ENCODE data around the gene C20orf173. TPM values are rescaled to one million over a fixed set of nuclear protein-coding genes. Genes with fewer than 3 reads are reported as not detected.

Gene C20orf173
- total RNA-seq, 1 donor from 2014 or later = not detected

DNA sequence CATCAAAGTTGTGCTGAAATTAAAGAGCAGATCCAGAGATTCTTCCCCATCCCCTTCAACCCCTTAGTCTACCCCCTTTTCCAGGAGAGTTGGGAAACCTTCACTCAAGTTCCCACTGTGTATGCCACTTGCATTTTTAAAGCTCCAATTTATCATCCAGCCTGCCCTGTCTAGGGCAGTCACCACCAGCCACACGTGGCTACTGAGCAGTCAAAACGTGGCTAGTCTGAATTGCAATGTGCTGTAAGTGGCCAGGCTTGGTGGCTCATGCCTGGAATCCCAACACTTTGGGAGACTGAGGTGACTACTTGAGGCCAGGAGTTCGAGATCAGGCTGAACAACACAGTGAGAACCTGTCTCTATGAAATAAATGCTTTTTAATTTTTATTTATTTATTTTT, 47.4 kb upstream of the C20orf173 start:
- no peaks in the 10 kb centered on the region for H4K20me1 ChIP-seq (ENCODE audit: insufficient read depth, low read length)
- TF ChIP-seq EZH2 (IDR thresholded peaks at IDR 0.05; ENCODE audit: insufficient read depth, low read length) = no peak
- TF ChIP-seq, protein P1, sequence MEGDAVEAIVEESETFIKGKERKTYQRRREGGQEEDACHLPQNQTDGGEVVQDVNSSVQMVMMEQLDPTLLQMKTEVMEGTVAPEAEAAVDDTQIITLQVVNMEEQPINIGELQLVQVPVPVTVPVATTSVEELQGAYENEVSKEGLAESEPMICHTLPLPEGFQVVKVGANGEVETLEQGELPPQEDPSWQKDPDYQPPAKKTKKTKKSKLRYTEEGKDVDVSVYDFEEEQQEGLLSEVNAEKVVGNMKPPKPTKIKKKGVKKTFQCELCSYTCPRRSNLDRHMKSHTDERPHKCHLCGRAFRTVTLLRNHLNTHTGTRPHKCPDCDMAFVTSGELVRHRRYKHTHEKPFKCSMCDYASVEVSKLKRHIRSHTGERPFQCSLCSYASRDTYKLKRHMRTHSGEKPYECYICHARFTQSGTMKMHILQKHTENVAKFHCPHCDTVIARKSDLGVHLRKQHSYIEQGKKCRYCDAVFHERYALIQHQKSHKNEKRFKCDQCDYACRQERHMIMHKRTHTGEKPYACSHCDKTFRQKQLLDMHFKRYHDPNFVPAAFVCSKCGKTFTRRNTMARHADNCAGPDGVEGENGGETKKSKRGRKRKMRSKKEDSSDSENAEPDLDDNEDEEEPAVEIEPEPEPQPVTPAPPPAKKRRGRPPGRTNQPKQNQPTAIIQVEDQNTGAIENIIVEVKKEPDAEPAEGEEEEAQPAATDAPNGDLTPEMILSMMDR (IDR thresholded peaks at IDR 0.05; ENCODE audit: insufficient read depth, low read depth, low read length) = no peak
- H3K9me3 ChIP-seq (ENCODE audit: insufficient read depth, low read depth, low read length) = peaks cover 4% of the 10 kb centered on the region
- no peaks in the 10 kb centered on the region for H3K4me1 ChIP-seq (ENCODE audit: insufficient read depth, low read length)
- H2AFZ ChIP-seq (ENCODE audit: low read depth, low read length) = no peak overlapping the region
- peaks cover 7% of the 10 kb centered on the region for H3K36me3 Mint-ChIP-seq (ENCODE audit: low read depth, unreplicated experiment)
- no peak overlapping the region for H3K4me3 ChIP-seq (ENCODE audit: insufficient read depth, low read depth, low read length)
- no peaks in the 10 kb centered on the region for H3K4me1 Mint-ChIP-seq (ENCODE audit: low read depth, unreplicated experiment)
- H3K9me3 Mint-ChIP-seq (ENCODE audit: unreplicated experiment) = peaks cover 9% of the 10 kb centered on the region
- H3K27ac Mint-ChIP-seq (ENCODE audit: unreplicated experiment) = no peak overlapping the region
- DNase-seq (ENCODE audit: low read depth) = no peak
- H3K4me2 ChIP-seq (ENCODE audit: low read length) = no peak overlapping the region
- peaks cover 15% of the 10 kb centered on the region for H3K27me3 Mint-ChIP-seq (ENCODE audit: low read depth, unreplicated experiment)
- H3K9ac ChIP-seq (ENCODE audit: low read length) = no peak overlapping the region
- peaks cover 5% of the 10 kb centered on the region for H3K27me3 ChIP-seq (ENCODE audit: insufficient read depth, low read length)
- no peaks in the 10 kb centered on the region for H3K79me2 ChIP-seq (ENCODE audit: insufficient read depth, low read length)
- H3K36me3 ChIP-seq (ENCODE audit: insufficient read depth, low read length) = no peaks in the 10 kb centered on the region
- no peak overlapping the region for H3K27ac ChIP-seq (ENCODE audit: low read depth, low read length)
- no peak for FAIRE-seq
- H3K4me3 Mint-ChIP-seq (ENCODE audit: unreplicated experiment) = no peak overlapping the region

DNA sequence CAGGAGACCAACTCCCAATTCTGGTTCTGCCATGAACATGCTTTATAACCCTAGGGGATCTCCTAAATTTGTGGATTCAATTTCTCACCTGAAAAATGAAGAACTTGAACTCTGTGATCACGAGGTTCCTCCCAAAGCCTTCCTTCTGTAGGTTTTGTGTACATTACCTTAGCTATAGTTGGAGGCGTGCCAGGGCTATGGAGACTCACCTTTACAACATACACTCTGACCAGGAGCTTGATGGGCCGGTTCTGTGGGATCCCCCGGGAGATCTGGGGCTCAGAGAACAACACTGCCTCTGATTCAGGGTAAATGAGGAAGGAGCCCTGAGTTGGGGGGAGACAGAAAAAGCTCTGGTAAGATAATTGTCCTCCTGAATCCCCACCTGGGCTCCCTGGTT, 46.5 kb upstream of the C20orf173 start:
- no peaks in the 10 kb centered on the region for H3K4me1 Mint-ChIP-seq (ENCODE audit: low read depth, unreplicated experiment)
- no peak for DNase-seq (ENCODE audit: low read depth)
- no peaks in the 10 kb centered on the region for H4K20me1 ChIP-seq (ENCODE audit: insufficient read depth, low read length)
- H2AFZ ChIP-seq (ENCODE audit: low read depth, low read length) = no peak overlapping the region
- TF ChIP-seq, protein P1 (IDR thresholded peaks at IDR 0.05; ENCODE audit: insufficient read depth, low read depth, low read length) = no peak
- no peak for TF ChIP-seq EZH2 (IDR thresholded peaks at IDR 0.05; ENCODE audit: insufficient read depth, low read length)
- H3K9me3 ChIP-seq (ENCODE audit: insufficient read depth, low read depth, low read length) = peaks cover 4% of the 10 kb centered on the region
- no peaks in the 10 kb centered on the region for H3K79me2 ChIP-seq (ENCODE audit: insufficient read depth, low read length)
- H3K27ac Mint-ChIP-seq (ENCODE audit: unreplicated experiment) = no peak overlapping the region
- H3K9ac ChIP-seq (ENCODE audit: low read length) = no peak overlapping the region
- H3K4me1 ChIP-seq (ENCODE audit: insufficient read depth, low read length) = no peaks in the 10 kb centered on the region
- H3K27ac ChIP-seq (ENCODE audit: low read depth, low read length) = no peak overlapping the region
- FAIRE-seq = no peak
- H3K4me3 ChIP-seq (ENCODE audit: insufficient read depth, low read depth, low read length) = no peak overlapping the region
- peaks cover 15% of the 10 kb centered on the region for H3K27me3 Mint-ChIP-seq (ENCODE audit: low read depth, unreplicated experiment)
- peaks cover 7% of the 10 kb centered on the region for H3K36me3 Mint-ChIP-seq (ENCODE audit: low read depth, unreplicated experiment)
- H3K9me3 Mint-ChIP-seq (ENCODE audit: unreplicated experiment) = peaks cover 11% of the 10 kb centered on the region
- peaks cover 5% of the 10 kb centered on the region for H3K27me3 ChIP-seq (ENCODE audit: insufficient read depth, low read length)
- H3K36me3 ChIP-seq (ENCODE audit: insufficient read depth, low read length) = no peaks in the 10 kb centered on the region
- no peak overlapping the region for H3K4me2 ChIP-seq (ENCODE audit: low read length)
- H3K4me3 Mint-ChIP-seq (ENCODE audit: unreplicated experiment) = no peak overlapping the region

DNA sequence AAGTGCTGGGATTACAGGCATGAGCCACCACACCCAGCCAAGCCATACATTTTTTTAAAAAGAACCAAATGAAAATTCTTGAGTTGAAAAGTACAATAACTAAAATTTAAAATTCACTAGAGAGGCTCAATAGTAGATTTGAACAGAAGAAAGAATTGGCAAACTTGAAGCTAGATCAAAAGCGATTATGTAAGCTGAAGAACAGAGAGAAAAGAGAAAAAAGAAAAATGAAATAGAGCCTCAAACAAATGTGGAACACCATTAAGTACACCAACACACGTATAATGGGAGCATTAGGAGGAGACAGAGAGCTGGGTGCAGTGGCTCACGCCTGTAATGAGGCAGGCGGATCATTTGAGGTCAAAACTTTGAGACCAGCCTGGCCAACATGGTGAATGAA, 43.4 kb upstream of the C20orf173 start:
- H3K27ac Mint-ChIP-seq (ENCODE audit: unreplicated experiment) = no peak overlapping the region
- peaks cover 12% of the 10 kb centered on the region for H3K27me3 Mint-ChIP-seq (ENCODE audit: low read depth, unreplicated experiment)
- Histone ChIP-seq H4K20me1 (ENCODE audit: insufficient read depth, low read length) (no peaks in the 10 kb centered on the region), H3K4me3 (ENCODE audit: insufficient read depth, low read depth, low read length) (no peak overlapping the region), H3K27me3 (ENCODE audit: insufficient read depth, low read length) (peaks cover 5% of the 10 kb centered on the region), H3K36me3 (ENCODE audit: insufficient read depth, low read length) (no peaks in the 10 kb centered on the region), H2AFZ (ENCODE audit: low read depth, low read length) (no peak overlapping the region), H3K27ac (ENCODE audit: low read depth, low read length) (no peak overlapping the region), H3K79me2 (ENCODE audit: insufficient read depth, low read length) (no peaks in the 10 kb centered on the region), H3K4me1 (ENCODE audit: insufficient read depth, low read length) (no peaks in the 10 kb centered on the region), H3K9ac (ENCODE audit: low read length) (no peak overlapping the region), H3K4me2 (ENCODE audit: low read length) (no peak overlapping the region), H3K9me3 (ENCODE audit: insufficient read depth, low read depth, low read length) (peaks cover 4% of the 10 kb centered on the region)
- no peak overlapping the region for H3K4me3 Mint-ChIP-seq (ENCODE audit: unreplicated experiment)
- DNase-seq (ENCODE audit: low read depth) (no peak), FAIRE-seq (no peak)
- H3K4me1 Mint-ChIP-seq (ENCODE audit: low read depth, unreplicated experiment) = no peaks in the 10 kb centered on the region
- peaks cover 11% of the 10 kb centered on the region for H3K9me3 Mint-ChIP-seq (ENCODE audit: unreplicated experiment)
- TF ChIP-seq, protein P1 (IDR thresholded peaks at IDR 0.05; ENCODE audit: insufficient read depth, low read depth, low read length) = no peak
- TF ChIP-seq EZH2 (IDR thresholded peaks at IDR 0.05; ENCODE audit: insufficient read depth, low read length) = no peak
- H3K36me3 Mint-ChIP-seq (ENCODE audit: low read depth, unreplicated experiment) = peaks cover 7% of the 10 kb centered on the region

Data from astrocyte (in vitro differentiated cells and primary cell).